Esophagus muscularis mucosa (tissue), 4 donors: ENCODE data around the gene SLC24A3.

Experiments
- CTCF ChIP-seq, 3 experiments: fragments of 200-600 bp in 2 of 3; fragments of 450-650 bp in 1 of 3; sonication (generic) in 2 of 3; IDR thresholded peaks; one replicate each; pipeline ENCODE4 v1.5.1; 2017 to 2019; ENCODE audit warnings: antibody characterized with exemption in 3 of 3, mild to moderate bottlenecking in 2 of 3, moderate library complexity in 1 of 3
- EP300 ChIP-seq: sonication (generic); formaldehyde crosslinking; IDR thresholded peaks from one replicate; pipeline ENCODE4 v1.6.1; 2017; ENCODE audit warnings: antibody characterized with exemption
- POLR2A ChIP-seq: fragments of 450-650 bp; IDR thresholded peaks from one replicate; pipeline ENCODE4 v1.6.1; 2017; ENCODE audit warnings: antibody characterized with exemption, moderate library complexity, mild to moderate bottlenecking, low read depth
- POLR2AphosphoS5 ChIP-seq, 2 donors: sonication (generic); formaldehyde crosslinking; IDR thresholded peaks; one replicate each; pipeline ENCODE4 v1.6.1; 2017; ENCODE audit warnings: antibody characterized with exemption in 2 of 2

GRCh38 chr20:19428324-19428723, 215.9 kb downstream of the SLC24A3 start:
- TF ChIP-seq CTCF (IDR thresholded peaks at IDR 0.05) (no peak), EP300 (no peak), POLR2A (no peak), POLR2AphosphoS5 (IDR thresholded peaks at IDR 0.05) (no peak)
